SK-N-SH treated with all-trans-retinoic acid at 6 μM for 48 hours (cell line): ENCODE results near the gene CASZ1.

Experiments
- ARNTL ChIP-seq: fragments of 450-650 bp; formaldehyde crosslinking; IDR thresholded peaks from 2 replicates; pipeline ENCODE4 v1.5.0; 2020; ENCODE audit warnings: low read depth, mild to moderate bottlenecking, moderate library complexity, borderline replicate concordance
- CSDC2 ChIP-seq: fragments of 250-450 bp; sonication (Bioruptor Pico); IDR thresholded peaks from 2 replicates; pipeline ENCODE4 v1.5.0; 2020; ENCODE audit warnings: mild to moderate bottlenecking, moderate library complexity
- ESRRG ChIP-seq: fragments of 250-450 bp; sonication (Bioruptor Pico); IDR thresholded peaks from 2 replicates; pipeline ENCODE4 v1.6.1; 2021; ENCODE audit warnings: mild to moderate bottlenecking
- GLIS3 ChIP-seq: fragments of 250-450 bp; sonication (Bioruptor Pico); IDR thresholded peaks from 2 replicates; pipeline ENCODE4 v1.5.0; 2020; ENCODE audit warnings: mild to moderate bottlenecking, moderate library complexity
- PATZ1 ChIP-seq: fragments of 250-450 bp; sonication (Bioruptor Pico); IDR thresholded peaks from 2 replicates; pipeline ENCODE4 v1.8.0; 2020; ENCODE audit warnings: mild to moderate bottlenecking, moderate library complexity, borderline replicate concordance
- RARB ChIP-seq: fragments of 250-450 bp; sonication (Bioruptor Pico); IDR thresholded peaks from 2 replicates; pipeline ENCODE4 v1.8.0; 2021; ENCODE audit warnings: mild to moderate bottlenecking, moderate library complexity
- ZC3H10 ChIP-seq: fragments of 250-450 bp; sonication (Bioruptor Pico); IDR thresholded peaks from 2 replicates; pipeline ENCODE4 v1.5.1; 2021; ENCODE audit warnings: mild to moderate bottlenecking, moderate library complexity
- ZFP30 ChIP-seq: fragments of 450-650 bp; formaldehyde crosslinking; IDR thresholded peaks from 2 replicates; pipeline ENCODE4 v1.5.0; 2022; ENCODE audit warnings: mild to moderate bottlenecking, moderate library complexity
- ZNF565 ChIP-seq: fragments of 450-650 bp; formaldehyde crosslinking; conservative IDR thresholded peaks from 2 replicates; pipeline ENCODE4 v1.5.0; 2020; ENCODE audit warnings: low read depth, mild to moderate bottlenecking, moderate library complexity
- TF ChIP-seq, protein P1 (sequence below): fragments of 250-450 bp; sonication (Bioruptor Pico); IDR thresholded peaks from 2 replicates; pipeline ENCODE4 v1.5.1; 2020; ENCODE audit warnings: low read depth, mild to moderate bottlenecking, moderate library complexity
- TF ChIP-seq, protein P2 (sequence below): fragments of 250-450 bp; sonication (Bioruptor Pico); IDR thresholded peaks from 2 replicates; pipeline ENCODE4 v1.5.0; 2020; ENCODE audit warnings: mild to moderate bottlenecking, moderate library complexity

- TF ChIP-seq ZNF565 (CRISPR knock-in tag) (no peak), PATZ1 (no peak), GLIS3 (CRISPR knock-in tag) (no peak), CSDC2 (CRISPR knock-in tag) (no peak), ARNTL (CRISPR knock-in tag) (no peak), RARB (CRISPR knock-in tag) (no peak), ESRRG (CRISPR knock-in tag) (no peak), ZFP30 (no peak), ZC3H10 (CRISPR knock-in tag) (no peak)
- TF ChIP-seq, protein P1, sequence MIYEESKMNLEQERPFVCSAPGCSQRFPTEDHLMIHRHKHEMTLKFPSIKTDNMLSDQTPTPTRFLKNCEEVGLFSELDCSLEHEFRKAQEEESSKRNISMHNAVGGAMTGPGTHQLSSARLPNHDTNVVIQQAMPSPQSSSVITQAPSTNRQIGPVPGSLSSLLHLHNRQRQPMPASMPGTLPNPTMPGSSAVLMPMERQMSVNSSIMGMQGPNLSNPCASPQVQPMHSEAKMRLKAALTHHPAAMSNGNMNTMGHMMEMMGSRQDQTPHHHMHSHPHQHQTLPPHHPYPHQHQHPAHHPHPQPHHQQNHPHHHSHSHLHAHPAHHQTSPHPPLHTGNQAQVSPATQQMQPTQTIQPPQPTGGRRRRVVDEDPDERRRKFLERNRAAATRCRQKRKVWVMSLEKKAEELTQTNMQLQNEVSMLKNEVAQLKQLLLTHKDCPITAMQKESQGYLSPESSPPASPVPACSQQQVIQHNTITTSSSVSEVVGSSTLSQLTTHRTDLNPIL (CRISPR knock-in tag), result no peak
- TF ChIP-seq, protein P2, sequence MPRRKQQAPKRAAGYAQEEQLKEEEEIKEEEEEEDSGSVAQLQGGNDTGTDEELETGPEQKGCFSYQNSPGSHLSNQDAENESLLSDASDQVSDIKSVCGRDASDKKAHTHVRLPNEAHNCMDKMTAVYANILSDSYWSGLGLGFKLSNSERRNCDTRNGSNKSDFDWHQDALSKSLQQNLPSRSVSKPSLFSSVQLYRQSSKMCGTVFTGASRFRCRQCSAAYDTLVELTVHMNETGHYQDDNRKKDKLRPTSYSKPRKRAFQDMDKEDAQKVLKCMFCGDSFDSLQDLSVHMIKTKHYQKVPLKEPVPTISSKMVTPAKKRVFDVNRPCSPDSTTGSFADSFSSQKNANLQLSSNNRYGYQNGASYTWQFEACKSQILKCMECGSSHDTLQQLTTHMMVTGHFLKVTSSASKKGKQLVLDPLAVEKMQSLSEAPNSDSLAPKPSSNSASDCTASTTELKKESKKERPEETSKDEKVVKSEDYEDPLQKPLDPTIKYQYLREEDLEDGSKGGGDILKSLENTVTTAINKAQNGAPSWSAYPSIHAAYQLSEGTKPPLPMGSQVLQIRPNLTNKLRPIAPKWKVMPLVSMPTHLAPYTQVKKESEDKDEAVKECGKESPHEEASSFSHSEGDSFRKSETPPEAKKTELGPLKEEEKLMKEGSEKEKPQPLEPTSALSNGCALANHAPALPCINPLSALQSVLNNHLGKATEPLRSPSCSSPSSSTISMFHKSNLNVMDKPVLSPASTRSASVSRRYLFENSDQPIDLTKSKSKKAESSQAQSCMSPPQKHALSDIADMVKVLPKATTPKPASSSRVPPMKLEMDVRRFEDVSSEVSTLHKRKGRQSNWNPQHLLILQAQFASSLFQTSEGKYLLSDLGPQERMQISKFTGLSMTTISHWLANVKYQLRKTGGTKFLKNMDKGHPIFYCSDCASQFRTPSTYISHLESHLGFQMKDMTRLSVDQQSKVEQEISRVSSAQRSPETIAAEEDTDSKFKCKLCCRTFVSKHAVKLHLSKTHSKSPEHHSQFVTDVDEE (CRISPR knock-in tag), result no peak
Observed at GRCh38 chr1:10602936-10603335, 193.5 kb downstream of the CASZ1 start.
